GM18498 (cell line): ENCODE results near the gene KDM1B.
A peak's percentile ranks its signal among the peaks of the same experiment; 100 is the strongest.

Source experiments
- ATAC-seq: cut with Tn5 transposase; IDR thresholded peaks from one replicate; pipeline ENCODE4 v1.9.1; 2021; ENCODE audit warnings: mild to moderate bottlenecking, moderate library complexity; ENCODE audit not compliant: unreplicated experiment

KDM1B gene

DNA sequence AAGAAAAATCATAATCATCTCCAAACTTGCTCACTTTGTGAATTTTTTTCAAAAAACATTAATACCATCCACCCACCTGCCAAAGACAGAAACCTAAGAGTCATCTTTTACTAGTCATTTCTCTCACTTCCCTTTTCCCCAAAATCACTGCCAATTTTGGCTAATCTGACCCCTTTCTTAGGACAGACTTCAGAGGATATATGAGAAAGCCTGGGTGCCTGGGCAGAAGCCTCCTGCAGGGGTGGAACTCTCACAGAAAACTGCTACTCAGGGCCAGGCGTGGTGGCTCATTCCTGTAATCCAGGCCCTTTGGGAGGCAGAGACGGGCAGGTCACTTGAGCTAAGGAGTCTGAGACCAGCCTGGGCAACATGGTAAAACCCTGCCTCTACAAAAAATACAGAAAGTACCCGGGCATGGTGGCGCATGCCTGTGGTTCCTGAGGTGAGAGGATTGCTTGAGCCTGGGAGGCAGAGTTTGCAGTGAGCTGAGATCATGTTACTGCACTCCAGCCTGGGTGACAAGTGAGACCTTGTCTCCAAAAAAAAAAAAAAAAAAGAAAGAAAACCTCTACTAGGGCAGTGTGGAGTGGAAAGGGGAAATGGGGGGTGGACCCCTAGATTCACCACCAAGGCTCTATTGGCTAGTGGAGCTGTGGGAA lies 105.4 kb downstream of the KDM1B start:
- ATAC-seq, result peak; percentile 43

DNA sequence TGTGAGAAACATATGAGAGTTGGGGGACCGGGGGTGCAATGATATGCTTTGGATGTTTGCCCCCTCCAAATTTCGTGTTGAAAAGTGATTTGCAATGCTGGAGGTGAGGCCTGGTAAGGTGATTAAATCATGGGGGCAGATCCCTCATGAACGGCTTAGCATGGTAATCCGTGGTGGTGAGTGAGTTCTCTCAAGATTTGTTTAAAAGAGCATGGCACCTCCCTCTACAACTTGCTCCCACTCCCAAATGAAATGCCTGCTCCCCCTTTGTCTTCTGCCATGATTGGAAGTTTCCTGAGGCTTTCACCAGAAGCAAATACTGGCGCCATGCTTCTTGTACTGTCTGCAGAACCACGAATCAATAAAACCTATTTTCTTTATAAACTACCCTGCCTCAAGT lies 106.7 kb downstream of the KDM1B start:
- ATAC-seq, result no peak

DNA sequence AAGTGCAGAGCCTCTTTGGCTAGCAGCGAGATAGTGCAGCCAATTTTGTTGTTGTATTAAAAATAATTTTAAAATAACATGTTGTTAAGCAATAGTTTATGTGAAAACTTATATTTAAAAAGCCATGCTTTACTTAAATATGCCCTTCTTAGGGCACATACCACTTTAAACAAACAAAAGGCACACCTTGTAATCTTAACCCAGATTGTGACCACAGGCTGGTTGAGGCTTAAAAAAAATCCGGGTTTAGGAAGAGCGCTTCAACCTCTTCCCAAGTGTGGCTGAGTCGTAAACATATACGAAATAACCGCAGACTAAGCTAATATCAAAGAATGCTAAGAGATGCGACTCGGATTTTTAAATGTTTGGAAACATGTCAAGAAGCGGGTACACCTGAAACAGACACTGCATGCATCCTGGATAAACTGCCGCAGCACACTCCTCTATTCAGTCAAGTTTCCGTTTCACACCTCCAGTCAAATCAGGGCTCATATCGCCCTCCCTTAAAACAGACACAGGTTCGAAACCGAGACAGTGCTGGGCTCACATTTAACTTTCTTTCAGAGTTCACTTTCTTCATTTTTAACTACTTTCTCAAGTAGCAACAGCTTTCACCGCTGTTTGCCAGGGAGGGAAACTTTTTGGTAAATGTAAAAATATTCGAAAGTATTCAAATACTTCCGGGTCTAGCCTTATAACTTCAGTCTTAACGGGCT lies 107.6 kb downstream of the KDM1B start:
- peak; percentile 62 for ATAC-seq

DNA sequence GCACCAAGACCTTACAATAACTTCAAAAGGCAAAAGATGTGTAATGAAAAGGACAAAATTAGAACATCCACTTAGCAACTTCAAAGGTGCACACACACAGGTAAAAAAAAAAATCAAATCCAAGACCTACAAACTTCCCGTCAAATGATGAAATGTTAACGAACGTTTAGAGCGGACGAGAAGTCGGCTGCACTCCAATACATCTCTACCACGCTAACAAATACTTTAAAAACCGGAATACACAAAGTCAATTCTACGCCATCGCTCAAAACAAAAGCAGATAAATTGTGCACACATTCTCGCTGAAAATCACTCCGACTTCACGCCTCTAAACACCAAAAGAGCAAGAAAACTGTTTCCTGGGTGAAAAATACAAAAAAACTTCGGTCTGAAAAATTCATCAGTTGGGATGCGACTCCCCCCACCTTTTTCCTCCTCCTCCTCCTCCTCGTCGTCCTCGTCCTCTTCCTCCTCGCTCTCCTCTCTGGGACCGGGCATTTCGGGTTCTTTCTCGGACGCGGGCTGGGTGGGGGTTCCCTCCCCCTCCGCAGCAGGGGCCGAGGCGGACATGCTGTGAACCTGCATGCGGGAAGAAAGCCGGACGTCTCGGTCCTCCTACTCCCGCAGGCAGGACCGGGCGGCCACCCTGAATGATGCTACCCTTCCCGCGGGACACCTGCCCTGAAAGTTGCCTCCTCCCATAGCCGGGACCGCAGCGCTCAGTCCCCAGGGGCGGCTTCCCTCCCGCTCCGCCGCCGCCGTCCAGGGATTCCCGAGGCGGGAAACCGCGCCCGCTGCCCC lies 108.4 kb downstream of the KDM1B start:
- ATAC-seq, result peak; percentile 2

DNA sequence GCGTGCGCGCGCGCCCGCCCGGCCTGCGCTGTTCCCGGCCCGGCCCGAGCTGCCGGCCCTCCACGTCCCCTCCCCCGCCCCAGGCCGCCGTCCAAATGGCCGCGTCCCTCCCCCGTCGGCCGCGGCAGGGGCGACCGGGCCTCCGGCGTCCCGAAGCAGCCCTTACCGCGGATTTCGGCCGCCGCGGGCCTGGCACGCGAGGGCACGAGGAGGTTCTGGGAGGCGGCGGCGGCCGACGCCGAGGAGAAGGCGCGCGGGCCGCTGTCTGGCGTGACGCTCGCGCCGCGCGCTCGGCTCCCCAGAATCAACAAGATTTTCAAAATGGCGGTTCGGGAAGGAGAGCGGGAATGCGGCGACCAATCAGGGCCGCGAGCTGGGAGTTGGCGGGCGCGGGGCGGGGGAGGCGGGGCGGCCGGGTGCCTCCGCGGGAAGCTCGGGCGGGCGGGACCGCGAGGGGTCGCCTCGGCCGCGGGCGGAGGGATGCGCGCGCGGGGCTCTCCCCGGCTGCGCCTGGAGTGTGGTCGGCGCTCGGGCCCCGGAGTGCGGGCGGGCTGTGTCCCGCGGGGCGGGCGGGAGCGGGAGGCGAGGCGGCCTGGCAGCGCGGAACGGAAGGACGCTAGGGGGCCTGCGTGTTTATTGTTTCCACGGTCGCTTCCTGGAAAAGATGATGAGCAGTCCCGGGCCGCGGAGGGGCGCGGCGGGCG lies 109.1 kb downstream of the KDM1B start, which contains the start of gene DEK:
Gene DEK (minus strand): TSS at position 312 of the 704 bp plus-strand sequence. CDS start 543 bp downstream, outside the sequence.
- peak; percentile 43 for ATAC-seq

DNA sequence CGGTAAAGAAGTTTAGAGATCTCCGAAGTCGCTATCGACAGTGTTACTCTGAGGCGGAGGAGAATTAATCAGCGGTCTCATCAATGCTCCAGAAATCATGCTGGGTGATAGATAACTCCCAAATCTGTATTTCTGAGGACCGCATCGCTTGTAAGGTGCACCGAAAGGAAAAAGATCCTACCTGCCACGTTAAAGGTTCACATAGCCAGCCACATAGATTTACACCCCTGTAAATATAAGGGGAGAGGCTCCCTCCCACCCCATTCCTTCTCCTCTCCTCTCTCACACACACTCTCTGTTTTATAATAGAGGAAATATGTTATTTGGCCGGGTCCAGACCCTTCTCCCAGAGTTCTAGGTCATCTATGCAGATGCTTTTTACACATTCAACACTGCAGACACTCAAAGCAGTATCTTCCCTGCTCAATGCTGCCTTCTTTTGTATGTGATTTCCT lies 109.7 kb downstream of the KDM1B start:
- ATAC-seq, result no peak

DNA sequence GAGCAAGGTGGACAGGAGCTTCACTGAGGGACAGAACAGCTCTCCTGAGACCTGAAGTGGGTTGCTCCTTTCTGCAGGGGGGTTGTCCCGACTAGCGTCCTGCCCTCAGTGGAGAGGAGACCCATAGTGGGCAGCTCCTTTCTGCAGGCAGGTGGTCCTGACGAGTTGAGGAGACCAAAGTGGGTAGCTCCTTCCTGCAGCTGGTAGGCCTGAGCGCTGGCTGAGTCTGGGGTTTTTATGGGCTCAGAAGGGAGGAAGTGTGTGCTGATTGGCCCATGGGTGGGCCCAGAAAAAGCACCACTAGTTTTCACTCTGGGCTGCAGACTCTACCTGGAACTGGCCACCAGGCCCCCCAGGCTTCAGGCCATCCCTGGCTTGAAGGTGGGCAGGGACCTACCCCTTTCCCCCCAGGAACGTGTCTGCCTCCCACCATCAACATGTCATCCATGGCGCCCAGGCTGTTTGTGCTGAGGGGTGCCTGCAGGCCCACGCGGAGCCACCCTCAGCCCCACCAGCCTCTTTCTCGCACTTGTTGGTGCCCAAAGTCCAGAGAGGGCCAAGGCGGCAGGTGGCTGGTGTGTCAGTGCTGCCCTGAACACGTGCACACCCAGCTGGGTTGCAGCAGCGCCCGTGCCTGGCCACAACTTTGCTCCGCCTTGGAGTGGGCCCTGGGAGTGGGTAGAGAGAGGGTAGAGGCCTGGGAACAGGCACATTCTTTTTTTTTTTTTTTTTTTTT lies 110.7 kb downstream of the KDM1B start:
- ATAC-seq, result no peak

DNA sequence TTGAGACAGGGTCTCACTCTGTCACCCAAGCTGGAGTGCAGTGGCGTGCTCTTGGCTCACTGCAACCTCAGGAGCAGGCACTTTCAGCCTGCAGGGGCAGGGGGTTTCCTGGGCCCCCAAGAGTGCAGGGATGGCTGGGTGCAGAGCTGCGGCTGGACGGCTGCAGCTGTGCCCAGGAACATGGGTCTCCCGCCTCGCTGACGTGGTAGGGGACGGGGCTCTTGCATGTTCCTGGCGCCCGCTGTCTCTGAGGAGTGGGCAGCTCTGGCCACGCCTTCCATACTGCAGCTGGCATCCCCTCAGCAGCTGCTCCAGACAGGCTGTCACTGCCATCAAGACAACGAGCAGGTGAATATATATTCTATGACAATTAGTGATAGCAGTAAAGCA lies 111.3 kb downstream of the KDM1B start:
- no peak for ATAC-seq

DNA sequence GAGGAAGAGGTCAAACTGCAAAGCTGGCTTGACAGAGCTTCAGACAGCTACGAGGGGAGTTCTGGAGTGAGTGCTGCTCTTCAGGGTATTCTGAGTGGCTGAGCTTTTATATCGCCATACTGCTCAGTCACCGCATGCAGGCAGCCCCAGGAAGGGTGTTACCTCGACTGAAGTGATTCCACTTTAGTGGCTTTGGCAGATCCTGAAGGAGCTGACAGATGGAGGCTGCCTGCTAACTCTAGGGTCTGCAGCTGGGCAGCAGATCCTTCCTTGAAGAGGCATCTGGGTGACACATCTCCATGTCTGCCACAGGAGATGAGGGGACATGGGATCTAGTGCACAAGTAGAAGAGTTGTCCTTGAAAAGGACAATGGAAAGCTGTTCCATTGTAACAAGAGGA lies 112.8 kb downstream of the KDM1B start:
- ATAC-seq, result no peak

DNA sequence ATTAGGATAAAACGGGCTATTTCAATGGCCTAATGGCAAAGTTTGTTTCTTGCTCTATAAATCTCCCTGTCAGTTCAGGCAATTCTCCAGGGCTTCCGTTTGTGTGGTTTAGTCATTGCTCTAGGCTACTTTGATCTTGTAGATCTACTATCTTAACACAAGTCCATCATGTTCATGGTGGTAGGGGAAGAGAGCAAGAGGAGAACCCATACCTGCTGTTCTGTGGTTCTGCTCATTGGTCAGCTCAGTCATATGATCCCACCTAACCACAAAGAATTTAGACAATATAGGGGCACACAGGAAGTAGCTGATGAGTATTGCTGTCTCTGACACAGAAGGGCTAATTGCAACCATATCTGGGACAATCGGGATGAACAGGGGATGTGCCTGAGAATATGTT lies 114.0 kb downstream of the KDM1B start:
- ATAC-seq, result no peak

DNA sequence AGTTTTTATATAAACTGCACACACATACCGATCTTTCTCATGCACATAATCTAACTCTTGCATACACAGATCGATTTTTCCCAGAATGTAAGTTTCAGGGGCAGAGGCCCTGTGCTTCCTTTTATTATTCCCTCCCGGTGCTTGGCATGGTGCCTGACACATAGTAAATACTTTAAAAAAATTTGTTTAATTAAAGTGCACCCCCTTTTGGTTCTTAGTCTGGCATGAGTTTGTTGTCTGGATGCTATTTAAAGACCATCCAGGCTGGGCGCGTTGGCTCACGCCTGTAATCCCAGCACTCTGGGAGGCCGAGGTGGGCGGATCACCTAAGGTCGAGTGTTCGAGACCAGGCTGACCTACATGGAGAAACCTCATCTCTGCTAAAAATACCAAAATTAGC lies 114.5 kb downstream of the KDM1B start:
- no peak for ATAC-seq

DNA sequence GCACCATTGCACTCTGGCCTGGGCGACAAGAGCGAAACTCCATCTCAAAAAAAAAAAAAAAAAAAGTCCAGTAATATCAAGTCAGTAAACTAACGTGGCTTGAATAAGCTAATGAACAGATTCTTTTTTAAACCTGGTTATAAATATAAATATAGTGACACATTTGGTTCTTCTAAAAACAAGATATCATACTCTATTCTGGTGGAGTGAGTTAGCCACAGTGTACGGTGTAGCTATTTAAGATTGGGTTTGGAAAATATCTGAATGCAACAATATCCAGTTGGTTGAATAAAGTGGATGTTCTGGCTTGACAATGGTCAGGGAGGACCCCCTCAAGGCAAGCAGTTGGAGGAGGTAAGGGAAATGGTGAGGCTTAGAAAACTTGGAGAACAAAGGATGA lies 115.0 kb downstream of the KDM1B start:
- no peak for ATAC-seq
